ENCODE data around the gene NOP58. TPM values are rescaled to one million over a fixed set of nuclear protein-coding genes. Genes with fewer than 3 reads are reported as not detected.

Gene NOP58
- total RNA-seq, 2 donors from 2014 or later: 47.6 to 73.2 TPM

- no peak overlapping the region for H3K27ac ChIP-seq
- H3K36me3 ChIP-seq: no peaks in the 10 kb centered on the region
- 91% methylated on average over 1 of the region's 1 CpG for WGBS
- H3K4me3 ChIP-seq: no peak overlapping the region
- no peaks in the 10 kb centered on the region for H3K4me1 ChIP-seq (replicated peaks)
- no peak for DNase-seq (ENCODE audit: low spot score)
- intact Hi-C loops (cut with DNase I): no loop called here
- H3K27me3 ChIP-seq (replicated peaks; ENCODE audit: insufficient read depth): no peaks in the 10 kb centered on the region
- H3K9me3 ChIP-seq: no peaks in the 10 kb centered on the region
- TF ChIP-seq POLR2AphosphoS5 (IDR thresholded peaks at IDR 0.05) (no peak), POLR2A (IDR thresholded peaks at IDR 0.05) (no peak), CTCF (IDR thresholded peaks at IDR 0.05) (no peak)
These were observed 62.3 kb downstream of the NOP58 start for GRCh38 chr2:202327858-202328257.

- no peak overlapping the region for H3K4me3 ChIP-seq
- no peak overlapping the region for H3K27ac ChIP-seq
- H3K36me3 ChIP-seq: no peaks in the 10 kb centered on the region
- TF ChIP-seq POLR2A (IDR thresholded peaks at IDR 0.05) (no peak), CTCF (IDR thresholded peaks at IDR 0.05) (no peak), POLR2AphosphoS5 (IDR thresholded peaks at IDR 0.05) (no peak)
- DNase-seq (ENCODE audit: low spot score): no peak
- H3K4me1 ChIP-seq (replicated peaks): no peaks in the 10 kb centered on the region
- 92% methylated on average over 6 of the region's 6 CpGs for WGBS
- intact Hi-C loops (cut with DNase I): no loop called here
- H3K9me3 ChIP-seq: no peaks in the 10 kb centered on the region
- no peaks in the 10 kb centered on the region for H3K27me3 ChIP-seq (replicated peaks; ENCODE audit: insufficient read depth)
These were observed 70.4 kb downstream of the NOP58 start for GRCh38 chr2:202335791-202336467.

GRCh38 chr2:202337151-202337550 is 71.6 kb downstream of the NOP58 start:
- no peak for TF ChIP-seq POLR2A (IDR thresholded peaks at IDR 0.05)
- no peak for TF ChIP-seq POLR2AphosphoS5 (IDR thresholded peaks at IDR 0.05)
- TF ChIP-seq CTCF (IDR thresholded peaks at IDR 0.05): no peak
- H3K27me3 ChIP-seq (replicated peaks; ENCODE audit: insufficient read depth): no peaks in the 10 kb centered on the region
- no peak overlapping the region for H3K27ac ChIP-seq
- no peaks in the 10 kb centered on the region for H3K36me3 ChIP-seq
- intact Hi-C loops (cut with DNase I): no loop called here
- no peak overlapping the region for H3K4me3 ChIP-seq
- H3K9me3 ChIP-seq: no peaks in the 10 kb centered on the region
- DNase-seq (ENCODE audit: low spot score): no peak
- WGBS: 10% methylated on average over 2 of the region's 2 CpGs
- H3K4me1 ChIP-seq (replicated peaks): no peaks in the 10 kb centered on the region

GRCh38 chr2:202337706-202338346 is 72.3 kb downstream of the NOP58 start:
- Histone ChIP-seq H3K36me3 (no peaks in the 10 kb centered on the region), H3K4me3 (no peak overlapping the region), H3K27me3 (replicated peaks; ENCODE audit: insufficient read depth) (no peaks in the 10 kb centered on the region), H3K4me1 (replicated peaks) (no peaks in the 10 kb centered on the region), H3K9me3 (no peaks in the 10 kb centered on the region), H3K27ac (no peak overlapping the region)
- intact Hi-C loops (cut with DNase I): no loop called here
- no peak for DNase-seq (ENCODE audit: low spot score)
- TF ChIP-seq POLR2AphosphoS5 (IDR thresholded peaks at IDR 0.05) (no peak), POLR2A (IDR thresholded peaks at IDR 0.05) (no peak), CTCF (IDR thresholded peaks at IDR 0.05) (no peak)
- WGBS: 81% methylated on average over 7 of the region's 7 CpGs
